Activated CD4-positive, alpha-beta T cell treated with anti-CD3 and anti-CD28 coated beads, Interleukin-2, amount 10 ng/mL, durations not matched to agents 7 days and 5 days (primary cell): Measurements from ENCODE around the gene TBL3. TPM values are rescaled to one million over a fixed set of nuclear protein-coding genes. Genes with fewer than 3 reads are reported as not detected.

Experiments used
- CTCF ChIA-PET: fragments of 350-600 bp; sonication (Branson Sonifier 250); formaldehyde crosslinking; loops from one replicate; lab custom pipeline; 2021; ENCODE audit warnings: antibody characterized with exemption; lab: Charles Lee
- POLR2A ChIA-PET: fragments of 350-600 bp; sonication (Branson Sonifier 250); formaldehyde crosslinking; loops from one replicate; lab custom pipeline; 2021; ENCODE audit warnings: antibody characterized with exemption; lab: Charles Lee
- DNase-seq: peaks from one replicate; pipeline ENCODE4 v3.0.0-alpha.2; 2020
- H3K27ac Mint-ChIP-seq: one replicate; pipeline ENCODE4 v1.8.0; 2021; ENCODE audit warnings: mild to moderate bottlenecking, moderate library complexity, mixed read lengths
- H3K27me3 Mint-ChIP-seq: one replicate; pipeline ENCODE4 v1.8.0; 2021; ENCODE audit warnings: mixed read lengths
- H3K36me3 Mint-ChIP-seq: one replicate; pipeline ENCODE4 v1.8.0; 2021; ENCODE audit warnings: low read depth, mixed read lengths
- H3K4me1 Mint-ChIP-seq: one replicate; pipeline ENCODE4 v1.8.0; 2021; ENCODE audit warnings: mixed read lengths
- H3K4me3 Mint-ChIP-seq: one replicate; pipeline ENCODE4 v1.8.0; 2021; ENCODE audit warnings: mild to moderate bottlenecking, moderate library complexity, mixed read lengths
- H3K9me3 Mint-ChIP-seq: one replicate; pipeline ENCODE4 v1.8.0; 2021; ENCODE audit warnings: mixed read lengths
- total RNA-seq, 2 experiments: library from RNA; stranded (reverse); gene quantifications; one replicate each; pipeline ENCODE4 v1.2.3, GENCODE V29; 2021

TBL3 gene
- total RNA-seq, 2 experiments from 2014 or later: 26.1 to 27.0 TPM

- DNase-seq: no peak
- CTCF ChIA-PET: interaction anchor here (0.6 to 2.8 kb wide), 3 partner anchors 116 to 473 kb away, joined by 3 to 13 read pairs (median 8); no protein-coding TSS in a partner anchor
- no peaks in the 10 kb centered on the region for H3K9me3 Mint-ChIP-seq
- H3K36me3 Mint-ChIP-seq: no peaks in the 10 kb centered on the region
- H3K4me3 Mint-ChIP-seq: no peak overlapping the region
- H3K4me1 Mint-ChIP-seq: peaks cover 28% of the 10 kb centered on the region
- peak overlapping the region; percentile 60 for H3K27ac Mint-ChIP-seq
- peaks cover 41% of the 10 kb centered on the region for H3K27me3 Mint-ChIP-seq
- POLR2A ChIA-PET: interaction anchor here (0.8 to 1.1 kb wide), 2 partner anchors 59 to 130 kb away, joined by 3 read pairs; no protein-coding TSS in a partner anchor
Measured at GRCh38 chr16:2024032-2024420, 52.2 kb downstream of the TBL3 start.

GRCh38 chr16:2025251-2025650, 53.4 kb downstream of the TBL3 start:
- ChIA-PET POLR2A (no interaction called here), CTCF (interaction anchor here (2.8 kb wide), 1 partner anchor 115 kb away, joined by 8 read pairs; no protein-coding TSS in a partner anchor)
- no peak for DNase-seq
- Mint-ChIP-seq H3K4me1 (peaks cover 28% of the 10 kb centered on the region), H3K36me3 (no peaks in the 10 kb centered on the region), H3K4me3 (peak overlapping the region; percentile 51), H3K27ac (no peak overlapping the region), H3K27me3 (peaks cover 36% of the 10 kb centered on the region), H3K9me3 (no peaks in the 10 kb centered on the region)

- CTCF ChIA-PET: interaction anchor here (2.8 kb wide), 1 partner anchor 114 kb away, joined by 8 read pairs; no protein-coding TSS in a partner anchor
- POLR2A ChIA-PET: interaction anchor here (0.9 kb wide), 1 partner anchor 130 kb away, joined by 3 read pairs; the partner anchor contains the start of gene TRAF7
Measured at GRCh38 chr16:2025878-2026460, 54.1 kb downstream of the TBL3 start.

GRCh38 chr16:2026461-2027023, 54.7 kb downstream of the TBL3 start, which contains the start of gene NHERF2:
Gene NHERF2 (plus strand): TSS chr16:2026902. CDS start chr16:2027006, 104 bp downstream.
- Mint-ChIP-seq H3K4me1 (peaks cover 22% of the 10 kb centered on the region), H3K27me3 (peaks cover 26% of the 10 kb centered on the region), H3K36me3 (no peaks in the 10 kb centered on the region), H3K4me3 (peak within 1 kb of the TSS; percentile 51), H3K9me3 (no peaks in the 10 kb centered on the region), H3K27ac (no peak within 1 kb of the TSS)
- ChIA-PET POLR2A (interaction anchor here (0.9 kb wide), 1 partner anchor 129 kb away, joined by 3 read pairs; the partner anchor contains the start of gene TRAF7), CTCF (interaction anchor here (2.8 kb wide), 1 partner anchor 114 kb away, joined by 8 read pairs; no protein-coding TSS in a partner anchor)
- no peak for DNase-seq

More at GRCh38 chr16:2025878-2026460, 54.1 kb downstream of the TBL3 start:
- H3K27ac Mint-ChIP-seq: no peak overlapping the region
- H3K9me3 Mint-ChIP-seq: no peaks in the 10 kb centered on the region
- no peaks in the 10 kb centered on the region for H3K36me3 Mint-ChIP-seq
- peaks cover 29% of the 10 kb centered on the region for H3K27me3 Mint-ChIP-seq
- H3K4me3 Mint-ChIP-seq: peak overlapping the region; percentile 51
- no peak for DNase-seq
- H3K4me1 Mint-ChIP-seq: peaks cover 23% of the 10 kb centered on the region

- Mint-ChIP-seq H3K27ac (no peak overlapping the region), H3K27me3 (peaks cover 22% of the 10 kb centered on the region), H3K9me3 (no peaks in the 10 kb centered on the region), H3K4me1 (peaks cover 22% of the 10 kb centered on the region), H3K4me3 (peak overlapping the region; percentile 51), H3K36me3 (no peaks in the 10 kb centered on the region)
- no peak for DNase-seq
- ChIA-PET CTCF (interaction anchor here (0.7 to 1.5 kb wide), 2 partner anchors 20 to 113 kb away, joined by 3 to 5 read pairs; partner anchors contain the start of genes NTHL1 and TSC2), POLR2A (interaction anchor here (0.9 kb wide), 1 partner anchor 128 kb away, joined by 3 read pairs; the partner anchor contains the start of gene TRAF7)
Measured at GRCh38 chr16:2027024-2028010, 55.5 kb downstream of the TBL3 start.

- no peak overlapping the region for H3K4me3 Mint-ChIP-seq
- no peak overlapping the region for H3K27ac Mint-ChIP-seq
- DNase-seq: no peak
- no peaks in the 10 kb centered on the region for H3K9me3 Mint-ChIP-seq
- ChIA-PET CTCF (interaction anchor here (1.5 kb wide), 1 partner anchor 112 kb away, joined by 5 read pairs; no protein-coding TSS in a partner anchor), POLR2A (no interaction called here)
- peaks cover 16% of the 10 kb centered on the region for H3K4me1 Mint-ChIP-seq
- H3K27me3 Mint-ChIP-seq: peaks cover 17% of the 10 kb centered on the region
- no peaks in the 10 kb centered on the region for H3K36me3 Mint-ChIP-seq
Measured at GRCh38 chr16:2028146-2028545, 56.3 kb downstream of the TBL3 start.

- DNase-seq: no peak
- H3K4me1 Mint-ChIP-seq: peaks cover 13% of the 10 kb centered on the region
- no peaks in the 10 kb centered on the region for H3K9me3 Mint-ChIP-seq
- no peak overlapping the region for H3K27ac Mint-ChIP-seq
- POLR2A ChIA-PET: no interaction called here
- CTCF ChIA-PET: interaction anchor here (1.1 to 1.5 kb wide), 2 partner anchors 112 kb away, joined by 3 to 5 read pairs; no protein-coding TSS in a partner anchor
- H3K36me3 Mint-ChIP-seq: no peaks in the 10 kb centered on the region
- H3K27me3 Mint-ChIP-seq: peaks cover 17% of the 10 kb centered on the region
- H3K4me3 Mint-ChIP-seq: no peak overlapping the region
Measured at GRCh38 chr16:2028620-2029220, 56.9 kb downstream of the TBL3 start.

- H3K9me3 Mint-ChIP-seq: no peaks in the 10 kb centered on the region
Measured at GRCh38 chr16:2029350-2029749, 57.5 kb downstream of the TBL3 start.

GRCh38 chr16:2030036-2030435, 58.2 kb downstream of the TBL3 start:
- no peak for DNase-seq
- ChIA-PET POLR2A (no interaction called here), CTCF (interaction anchor here (1.0 to 1.1 kb wide), 2 partner anchors 9 to 111 kb away, joined by 3 to 4 read pairs; no protein-coding TSS in a partner anchor)
- no peaks in the 10 kb centered on the region for H3K36me3 Mint-ChIP-seq
- peaks cover 17% of the 10 kb centered on the region for H3K27me3 Mint-ChIP-seq
- peaks cover 7% of the 10 kb centered on the region for H3K4me1 Mint-ChIP-seq
- no peaks in the 10 kb centered on the region for H3K9me3 Mint-ChIP-seq
- no peak overlapping the region for H3K4me3 Mint-ChIP-seq
- no peak overlapping the region for H3K27ac Mint-ChIP-seq

More at GRCh38 chr16:2029350-2029749, 57.5 kb downstream of the TBL3 start:
- Mint-ChIP-seq H3K36me3 (no peaks in the 10 kb centered on the region), H3K4me1 (peaks cover 7% of the 10 kb centered on the region), H3K27ac (no peak overlapping the region), H3K27me3 (peaks cover 17% of the 10 kb centered on the region), H3K4me3 (no peak overlapping the region)
- no peak for DNase-seq
- POLR2A ChIA-PET: no interaction called here
- CTCF ChIA-PET: interaction anchor here (1.1 kb wide), 1 partner anchor 112 kb away, joined by 3 read pairs; no protein-coding TSS in a partner anchor

- Mint-ChIP-seq H3K36me3 (no peaks in the 10 kb centered on the region), H3K4me1 (peaks cover 4% of the 10 kb centered on the region), H3K9me3 (no peaks in the 10 kb centered on the region), H3K4me3 (no peak overlapping the region), H3K27ac (no peak overlapping the region), H3K27me3 (peaks cover 12% of the 10 kb centered on the region)
- POLR2A ChIA-PET: no interaction called here
- DNase-seq: no peak
- CTCF ChIA-PET: interaction anchor here (0.8 to 1.0 kb wide), 2 partner anchors 9 to 17 kb away, joined by 3 read pairs; partner anchors contain the start of genes NTHL1 and TSC2
Measured at GRCh38 chr16:2031081-2031577, 59.3 kb downstream of the TBL3 start.
